HG03521 (cell line): Measurements from ENCODE around the gene RHBDD1.

Experiments
- ATAC-seq: cut with Tn5 transposase; IDR thresholded peaks from one replicate; pipeline ENCODE4 v1.9.1; 2021; ENCODE audit warnings: mild to moderate bottlenecking, moderate library complexity; ENCODE audit not compliant: unreplicated experiment

Gene RHBDD1

DNA sequence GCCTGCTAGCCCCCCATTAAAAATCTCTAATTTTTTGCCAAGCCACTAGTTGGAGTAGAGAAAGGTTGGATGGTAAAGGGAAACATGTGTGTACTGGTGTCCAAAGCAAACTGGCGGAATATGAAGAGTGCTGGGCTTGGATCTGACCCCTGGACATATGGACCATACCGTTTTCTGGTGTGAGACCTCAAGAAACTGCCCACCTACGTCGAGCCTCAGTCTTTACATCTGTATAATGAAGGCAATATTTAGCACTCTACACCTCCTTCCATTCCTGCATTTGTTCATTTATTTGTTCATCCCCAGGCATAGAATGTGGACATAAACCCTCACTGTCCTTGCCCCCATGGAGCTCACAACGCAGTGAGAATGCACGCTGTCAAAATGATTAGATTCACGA lies 142.4 kb downstream of the RHBDD1 start:
- ATAC-seq, result no peak

GRCh38 chr2:226979004-226979403 lies 143.2 kb downstream of the RHBDD1 start:
- no peak for ATAC-seq

DNA sequence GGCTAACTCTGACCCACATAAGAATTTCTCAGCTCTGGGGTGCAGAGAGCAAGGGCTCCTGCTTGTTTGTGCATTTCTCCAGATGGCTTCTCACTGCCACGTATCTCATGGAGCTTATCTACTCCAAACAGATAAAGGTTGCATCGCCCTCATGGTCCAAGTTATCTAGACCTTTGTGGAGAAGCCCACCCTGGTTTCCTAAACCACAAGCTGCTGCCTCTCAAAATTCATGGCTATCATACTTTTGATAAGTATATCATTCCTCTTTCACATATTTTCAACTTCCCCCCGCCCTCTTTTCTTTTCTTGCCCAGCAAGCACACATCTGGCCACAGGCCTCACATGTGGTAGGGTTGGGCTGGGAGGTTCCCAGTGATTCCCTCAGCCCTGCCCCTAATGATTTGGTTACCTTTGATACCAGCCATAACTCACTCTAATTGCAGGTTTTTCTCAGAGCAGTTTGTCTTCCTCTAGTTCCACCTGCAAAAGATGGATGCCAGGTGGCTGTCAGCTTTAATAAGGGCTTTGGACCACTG lies 146.0 kb downstream of the RHBDD1 start:
- ATAC-seq, result no peak

GRCh38 chr2:226983895-226984749 lies 148.3 kb downstream of the RHBDD1 start:
- no peak for ATAC-seq

- peak; percentile 97 for ATAC-seq
Measured at GRCh38 chr2:226984750-226985582, 149.1 kb downstream of the RHBDD1 start.

DNA sequence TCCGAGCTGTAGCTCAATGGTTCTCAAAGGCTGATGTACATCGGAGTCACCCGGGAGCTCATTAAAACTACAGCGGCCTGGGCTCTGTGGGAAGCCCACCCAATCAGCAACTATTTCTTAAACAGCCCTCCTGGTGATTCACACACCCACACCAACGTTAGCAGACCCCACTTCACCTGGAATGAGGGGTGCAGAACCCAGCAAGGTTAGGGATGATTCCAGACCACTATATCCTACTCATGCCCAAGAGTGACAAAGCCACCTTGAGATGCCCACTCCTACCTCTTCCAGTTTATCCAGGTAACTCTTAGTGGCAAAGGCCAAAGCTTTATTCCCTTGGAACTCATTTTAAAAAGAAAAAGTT lies 149.7 kb downstream of the RHBDD1 start:
- ATAC-seq, result no peak

GRCh38 chr2:226991663-226992062 lies 155.8 kb downstream of the RHBDD1 start:
- no peak for ATAC-seq

GRCh38 chr2:226993171-226993570 lies 157.3 kb downstream of the RHBDD1 start:
- ATAC-seq, result no peak

DNA sequence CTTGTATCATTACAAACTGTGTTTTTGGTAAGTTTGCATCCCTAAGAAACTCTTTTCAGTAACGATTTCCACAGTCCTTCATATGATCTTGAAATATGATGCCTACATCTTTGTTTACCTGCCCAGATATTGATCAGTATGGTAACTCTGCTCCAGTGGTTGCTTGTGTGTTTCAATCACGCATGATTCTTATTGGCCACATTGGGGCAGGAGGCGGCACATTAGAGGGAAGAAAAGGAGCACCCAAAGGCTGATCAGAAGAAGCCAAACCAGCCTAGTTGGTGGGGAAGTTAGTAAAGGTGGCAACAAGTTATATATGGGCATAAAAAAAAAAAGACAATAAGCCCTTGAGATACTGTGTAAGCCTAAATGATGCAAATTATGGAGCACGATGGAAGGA lies 158.9 kb downstream of the RHBDD1 start:
- no peak for ATAC-seq

DNA sequence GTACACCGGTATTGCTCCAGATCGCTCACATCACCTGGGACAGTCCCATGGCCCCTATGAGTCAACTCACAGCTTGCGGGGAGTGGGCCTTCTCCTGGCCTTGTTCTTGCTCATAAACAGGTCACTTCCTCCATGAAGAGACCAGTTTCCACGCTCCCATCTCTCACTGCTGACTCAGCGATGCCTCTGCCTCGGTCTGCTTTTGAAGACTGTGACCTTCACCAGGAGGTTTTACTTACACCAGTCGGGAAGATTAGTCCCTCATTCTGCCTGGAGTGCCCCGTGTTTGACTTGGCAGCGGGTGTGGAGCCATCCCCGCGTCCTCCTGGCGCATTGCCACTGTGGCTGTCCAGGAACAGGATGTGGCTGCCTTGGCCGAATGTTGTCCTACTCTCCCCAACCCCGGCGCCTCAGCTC lies 159.8 kb downstream of the RHBDD1 start:
- no peak for ATAC-seq

GRCh38 chr2:226999661-227000060 lies 163.8 kb downstream of the RHBDD1 start:
- ATAC-seq, result no peak

- no peak for ATAC-seq
Measured at GRCh38 chr2:227000123-227000522, 164.3 kb downstream of the RHBDD1 start.

DNA sequence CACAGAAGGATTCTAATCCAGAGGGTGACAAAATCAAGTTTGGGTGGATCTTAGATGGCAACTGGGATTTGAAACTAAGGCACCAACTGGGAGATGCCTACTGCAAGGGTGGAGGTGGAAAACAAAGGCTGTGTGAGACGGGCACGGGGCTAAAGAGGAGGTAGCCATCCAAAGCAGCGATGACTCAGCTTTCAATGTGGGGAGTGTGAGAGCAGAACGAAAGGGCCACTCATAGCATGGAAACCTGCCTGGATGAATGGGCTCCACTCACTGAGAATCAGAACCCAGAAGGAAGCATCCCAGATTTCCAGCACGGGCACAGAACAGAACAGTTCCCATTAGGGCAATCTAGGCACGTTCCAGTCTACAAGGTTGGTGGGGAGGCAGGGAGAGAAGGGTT lies 168.6 kb downstream of the RHBDD1 start:
- no peak for ATAC-seq

- no peak for ATAC-seq
Measured at GRCh38 chr2:227006189-227006897, 170.5 kb downstream of the RHBDD1 start.

- ATAC-seq, result no peak
Measured at GRCh38 chr2:227007148-227007547, 171.3 kb downstream of the RHBDD1 start.

DNA sequence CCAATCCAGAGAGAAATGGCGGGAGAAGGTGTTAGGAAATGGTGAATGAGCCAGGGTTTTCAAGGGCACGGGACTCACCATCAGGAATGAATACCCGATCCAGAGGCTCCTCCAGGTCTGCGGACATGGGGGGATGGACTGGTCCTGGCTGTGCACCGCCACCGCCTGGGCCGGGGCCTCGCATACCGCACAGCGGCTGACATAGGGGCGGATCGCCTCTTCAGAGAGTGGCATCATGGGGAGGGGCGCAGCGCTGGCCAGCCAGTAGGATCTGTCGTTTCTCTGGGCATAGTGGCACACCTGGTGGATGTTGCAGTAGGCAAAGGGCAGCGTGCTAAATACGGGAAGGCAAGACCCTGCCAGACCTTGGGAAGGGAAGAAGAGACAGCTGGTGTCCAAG lies 172.1 kb downstream of the RHBDD1 start:
- no peak for ATAC-seq

- no peak for ATAC-seq
Measured at GRCh38 chr2:227010433-227010832, 174.6 kb downstream of the RHBDD1 start.

GRCh38 chr2:227013330-227013729 lies 177.5 kb downstream of the RHBDD1 start:
- ATAC-seq, result no peak

DNA sequence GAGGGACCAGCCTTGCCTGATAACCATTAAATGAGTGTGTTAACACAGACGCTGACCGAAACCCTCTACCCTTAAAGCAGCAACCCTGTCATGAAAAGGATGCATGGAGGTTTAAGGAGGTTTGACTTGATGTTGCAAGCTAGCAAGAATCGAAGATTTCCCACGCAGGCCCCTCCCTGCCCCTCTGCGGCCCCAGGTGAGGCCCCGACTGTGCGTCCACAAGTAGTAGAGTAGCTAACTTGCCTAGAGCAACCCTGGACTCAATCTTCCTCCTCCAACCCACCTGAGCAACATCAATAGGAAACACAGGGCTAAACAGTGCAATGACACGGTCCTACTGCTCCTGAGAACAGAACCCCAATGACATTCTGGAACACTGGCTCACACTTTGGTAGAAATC lies 178.0 kb downstream of the RHBDD1 start:
- ATAC-seq, result no peak

DNA sequence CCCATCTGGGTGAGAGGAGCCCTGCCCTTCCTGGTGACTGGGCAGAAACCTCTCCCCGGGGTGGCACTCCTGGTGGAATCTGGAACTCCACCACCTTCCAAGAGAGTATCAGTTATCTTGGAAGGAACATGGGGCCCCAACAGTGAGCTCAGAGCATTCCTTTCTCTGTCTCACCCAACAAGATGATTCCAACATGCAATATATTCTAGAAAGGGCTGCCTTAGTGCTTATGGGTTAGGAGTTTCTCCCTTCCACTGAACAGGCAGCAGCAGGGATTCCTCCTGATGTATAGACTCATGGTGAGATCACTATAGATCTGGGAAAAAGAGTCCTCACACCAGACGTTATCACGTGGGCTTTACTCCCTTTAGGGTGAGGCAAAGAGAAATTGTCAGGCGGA lies 181.0 kb downstream of the RHBDD1 start:
- ATAC-seq, result no peak

DNA sequence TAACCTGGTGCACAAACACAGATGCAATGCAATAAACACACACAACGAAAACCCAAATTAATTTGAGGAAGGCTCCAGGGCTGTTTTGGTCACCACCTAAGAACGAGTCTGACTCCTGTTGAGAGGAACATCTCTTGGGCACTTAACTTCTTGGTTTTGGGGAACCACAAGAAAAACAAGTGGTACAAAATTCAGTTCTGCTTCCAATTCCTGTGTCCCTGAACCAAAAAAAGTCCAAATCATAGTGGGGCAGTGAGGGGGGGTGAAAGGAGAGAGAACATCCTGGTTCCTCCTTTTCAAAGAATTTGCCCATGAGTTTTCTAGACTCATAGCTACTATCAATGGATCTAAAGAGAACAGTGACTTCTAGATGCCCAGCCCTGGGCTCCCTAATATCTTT lies 184.6 kb downstream of the RHBDD1 start:
- ATAC-seq, result no peak
